Natural killer cell (primary cell): ENCODE results near the gene HYAL2. TPM values are rescaled to one million over a fixed set of nuclear protein-coding genes. Genes with fewer than 3 reads are reported as not detected.

Source experiments
- ATAC-seq, 3 donors: fragments of 150-1000 bp in 2 of 3; fragments of 200-7000 bp in 1 of 3; cut with Tn5 transposase; 1 replicate in 1 of 3; 2 replicates in 2 of 3; pipeline ENCODE4 v1.10.0; 2021; ENCODE audit warnings: mild to moderate bottlenecking in 2 of 3, moderate library complexity in 2 of 3
- DNase-seq, 2 donors: peaks; one replicate each; pipeline versions ENCODE4 v3.0.0 to v3.0.0-alpha.2; 2013 to 2021; ENCODE audit warnings: mixed read lengths in 1 of 2
- H3K27ac ChIP-seq: one replicate; pipeline ENCODE4 v1.5.1; 2013; ENCODE audit warnings: mild to moderate bottlenecking, low read length
- H3K27me3 ChIP-seq: one replicate; pipeline ENCODE4 v1.6.1; 2013; ENCODE audit warnings: low read length; ENCODE audit not compliant: control insufficient read depth, insufficient read depth
- H3K36me3 ChIP-seq: one replicate; pipeline ENCODE4 v1.6.1; 2013; ENCODE audit warnings: low read length; ENCODE audit not compliant: control insufficient read depth, insufficient read depth
- H3K4me1 ChIP-seq: one replicate; pipeline ENCODE4 v1.6.1; 2013; ENCODE audit warnings: low read length; ENCODE audit not compliant: control insufficient read depth, insufficient read depth
- H3K4me3 ChIP-seq: one replicate; pipeline ENCODE4 v1.5.1; 2013; ENCODE audit warnings: low read length
- H3K9me3 ChIP-seq: one replicate; pipeline ENCODE4 v1.6.1; 2013; ENCODE audit warnings: low read length; ENCODE audit not compliant: control insufficient read depth, insufficient read depth
- H3K27ac Mint-ChIP-seq, 2 donors: one replicate each; pipeline ENCODE4 v1.8.0; 2022; ENCODE audit warnings: mild to moderate bottlenecking in 2 of 2, mixed read lengths in 2 of 2, moderate library complexity in 1 of 2
- H3K27me3 Mint-ChIP-seq, 2 donors: one replicate each; pipeline ENCODE4 v1.8.0; 2022; ENCODE audit warnings: low read depth in 2 of 2, mixed read lengths in 2 of 2
- H3K36me3 Mint-ChIP-seq: one replicate; pipeline ENCODE4 v1.8.0; 2022; ENCODE audit warnings: mixed read lengths
- H3K4me1 Mint-ChIP-seq, 2 donors: one replicate each; pipeline ENCODE4 v1.8.0; 2022; ENCODE audit warnings: mixed read lengths in 2 of 2
- H3K4me3 Mint-ChIP-seq: one replicate; pipeline ENCODE4 v1.8.0; 2022; ENCODE audit warnings: mild to moderate bottlenecking, moderate library complexity, mixed read lengths
- H3K9me3 Mint-ChIP-seq, 2 donors: one replicate each; pipeline ENCODE4 v1.8.0; 2022; ENCODE audit warnings: mixed read lengths in 2 of 2
- WGBS: methylation state at CpG from one replicate; pipeline ENCODE4 v1.1.7; 2013; ENCODE audit warnings: missing lambda C conversion rate; ENCODE audit not compliant: insufficient coverage; 5-methylcytosine and 5-hydroxymethylcytosine counted together
- intact Hi-C: fragments of 100-400 bp; cut with micrococcal nuclease; formaldehyde crosslinking; loops from one replicate; pipeline ENCODE4 v1.14.2; 2022
- total RNA-seq, 4 donors: library from RNA; stranded (reverse); fragments of 120-200 nt in 1 of 4; gene quantifications; one replicate each; pipeline versions ENCODE4 v1.2.3 to v1.2.4, GENCODE V29; 2013 to 2022
- TF ChIP-seq, protein P1 (sequence below): fragments of 200-600 bp; IDR thresholded peaks from one replicate; pipeline ENCODE4 v1.8.0; 2022; ENCODE audit warnings: antibody characterized with exemption

HYAL2 gene
- total RNA-seq, 3 donors from 2014 or later (not counting 1 experiment from before 2014, with no cell fraction given): 1.2 to 3.7 (median 3.1) TPM

DNA sequence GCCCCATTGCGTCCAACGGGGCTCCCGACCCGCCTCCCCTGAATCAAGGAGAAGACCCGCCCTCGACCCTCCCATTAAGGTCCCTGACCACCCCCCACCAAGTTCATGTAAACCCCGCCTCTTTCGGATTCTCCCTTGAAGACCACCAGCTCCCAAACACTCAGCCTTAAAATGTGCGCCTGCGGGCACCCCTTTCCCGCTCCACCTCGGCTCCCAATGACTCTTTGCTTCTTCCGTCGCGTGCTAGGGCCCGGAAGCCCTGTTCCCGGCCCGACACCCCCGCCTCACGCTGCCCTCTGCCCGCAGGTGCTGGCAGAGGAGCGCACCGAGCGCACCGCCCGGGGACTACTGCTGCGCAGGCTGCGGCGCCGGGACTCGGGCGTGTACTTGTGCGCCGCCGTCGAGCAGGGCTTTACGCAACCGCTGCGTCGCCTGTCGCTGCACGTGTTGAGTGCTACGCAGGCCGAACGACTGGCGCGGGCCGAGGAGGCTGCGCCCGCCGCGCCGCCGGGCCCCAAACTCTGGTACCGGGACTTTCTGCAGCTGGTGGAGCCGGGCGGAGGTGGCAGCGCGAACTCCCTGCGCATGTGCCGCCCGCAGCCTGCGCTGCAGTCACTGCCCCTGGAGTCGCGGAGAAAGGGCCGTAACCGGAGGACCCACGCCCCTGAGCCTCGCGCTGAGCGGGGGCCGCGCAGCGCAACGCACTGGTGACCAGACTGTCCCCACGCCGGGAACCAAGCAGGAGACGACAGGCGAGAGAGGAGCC, 46.4 kb downstream of the HYAL2 start:
- peaks cover 13 to 32% of the 10 kb centered on the region in 2 donors for H3K27me3 Mint-ChIP-seq
- TF ChIP-seq, protein P1, sequence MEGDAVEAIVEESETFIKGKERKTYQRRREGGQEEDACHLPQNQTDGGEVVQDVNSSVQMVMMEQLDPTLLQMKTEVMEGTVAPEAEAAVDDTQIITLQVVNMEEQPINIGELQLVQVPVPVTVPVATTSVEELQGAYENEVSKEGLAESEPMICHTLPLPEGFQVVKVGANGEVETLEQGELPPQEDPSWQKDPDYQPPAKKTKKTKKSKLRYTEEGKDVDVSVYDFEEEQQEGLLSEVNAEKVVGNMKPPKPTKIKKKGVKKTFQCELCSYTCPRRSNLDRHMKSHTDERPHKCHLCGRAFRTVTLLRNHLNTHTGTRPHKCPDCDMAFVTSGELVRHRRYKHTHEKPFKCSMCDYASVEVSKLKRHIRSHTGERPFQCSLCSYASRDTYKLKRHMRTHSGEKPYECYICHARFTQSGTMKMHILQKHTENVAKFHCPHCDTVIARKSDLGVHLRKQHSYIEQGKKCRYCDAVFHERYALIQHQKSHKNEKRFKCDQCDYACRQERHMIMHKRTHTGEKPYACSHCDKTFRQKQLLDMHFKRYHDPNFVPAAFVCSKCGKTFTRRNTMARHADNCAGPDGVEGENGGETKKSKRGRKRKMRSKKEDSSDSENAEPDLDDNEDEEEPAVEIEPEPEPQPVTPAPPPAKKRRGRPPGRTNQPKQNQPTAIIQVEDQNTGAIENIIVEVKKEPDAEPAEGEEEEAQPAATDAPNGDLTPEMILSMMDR: no peak
- DNase-seq (peak in 1 of 2 donors; percentile 64), ATAC-seq (peak in 1 of 3 donors; percentile 9)
- H3K27ac Mint-ChIP-seq: peak overlapping the region in 1 of 2 donors; percentile 44
- H3K4me1 Mint-ChIP-seq: peaks cover 11 to 32% of the 10 kb centered on the region in 2 donors
- H3K9me3 Mint-ChIP-seq: no peaks in the 10 kb centered on the region
- peak overlapping the region; percentile 6 for H3K4me3 Mint-ChIP-seq
- 16% methylated on average over 79 of the region's 79 CpGs for WGBS
- intact Hi-C loops: no loop called here
- H3K4me1 ChIP-seq: peaks cover 33% of the 10 kb centered on the region
- H3K27ac ChIP-seq: no peak overlapping the region
- peaks cover 38% of the 10 kb centered on the region for H3K27me3 ChIP-seq
- no peaks in the 10 kb centered on the region for H3K36me3 ChIP-seq
- no peaks in the 10 kb centered on the region for H3K36me3 Mint-ChIP-seq
- no peak overlapping the region for H3K4me3 ChIP-seq
- no peaks in the 10 kb centered on the region for H3K9me3 ChIP-seq

DNA sequence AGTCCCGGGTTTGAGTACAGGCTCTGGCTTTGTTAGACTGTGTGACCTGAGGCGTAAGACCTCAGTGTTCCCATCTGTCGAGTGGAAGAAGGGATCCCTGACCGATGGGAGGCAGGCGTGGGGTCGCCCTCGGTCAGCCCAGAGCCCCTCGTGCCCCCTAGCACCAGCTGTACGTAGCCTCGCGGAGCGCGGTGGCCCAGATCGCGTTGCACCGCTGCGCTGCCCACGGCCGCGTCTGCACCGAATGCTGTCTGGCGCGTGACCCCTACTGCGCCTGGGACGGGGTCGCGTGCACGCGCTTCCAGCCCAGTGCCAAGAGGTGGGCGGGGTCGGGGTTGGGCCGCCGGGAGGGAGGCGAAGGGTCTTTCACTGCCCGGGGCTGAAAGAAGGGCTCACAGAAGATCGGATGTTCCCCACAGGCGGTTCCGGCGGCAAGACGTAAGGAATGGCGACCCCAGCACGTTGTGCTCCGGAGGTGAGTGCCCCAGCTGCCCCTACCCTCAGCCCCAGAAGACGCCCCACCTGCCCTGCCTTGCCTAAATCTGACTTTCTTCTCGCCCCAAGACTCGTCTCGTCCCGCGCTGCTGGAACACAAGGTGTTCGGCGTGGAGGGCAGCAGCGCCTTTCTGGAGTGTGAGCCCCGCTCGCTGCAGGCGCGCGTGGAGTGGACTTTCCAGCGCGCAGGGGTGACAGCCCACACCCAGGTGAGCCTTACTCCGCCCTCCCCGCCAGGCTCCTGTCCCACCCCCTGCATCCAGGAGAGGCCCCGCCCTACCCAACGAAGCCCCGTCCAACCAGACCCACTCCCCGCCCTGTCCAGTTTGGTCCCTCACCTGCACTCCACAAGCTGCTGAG, 47.2 kb downstream of the HYAL2 start:
- Histone ChIP-seq H3K9me3 (no peaks in the 10 kb centered on the region), H3K36me3 (no peaks in the 10 kb centered on the region), H3K27me3 (peaks cover 38% of the 10 kb centered on the region), H3K4me1 (peaks cover 33% of the 10 kb centered on the region), H3K27ac (no peak overlapping the region), H3K4me3 (no peak overlapping the region)
- Mint-ChIP-seq H3K9me3 (no peaks in the 10 kb centered on the region), H3K4me1 (peaks cover 11 to 32% of the 10 kb centered on the region in 2 donors), H3K27me3 (peaks cover 13 to 32% of the 10 kb centered on the region in 2 donors), H3K36me3 (no peaks in the 10 kb centered on the region), H3K4me3 (peak overlapping the region; percentile 47), H3K27ac (peak overlapping the region in 1 of 2 donors; percentile 44)
- TF ChIP-seq, protein P1: no peak
- intact Hi-C loops: no loop called here
- WGBS: 5% methylated on average over 65 of the region's 65 CpGs
- DNase-seq (peak in 1 of 2 donors; percentile 32), ATAC-seq (no peak)

GRCh38 chr3:50274371-50275104, 48.0 kb downstream of the HYAL2 start:
- peak; percentile 58 to 63 (median 60) for ATAC-seq
- peak overlapping the region; percentile 38 for H3K4me3 Mint-ChIP-seq

More at GRCh38 chr3:50274371-50275104, 48.0 kb downstream of the HYAL2 start:
- no peaks in the 10 kb centered on the region for H3K9me3 ChIP-seq
- H3K4me3 ChIP-seq: no peak overlapping the region
- Mint-ChIP-seq H3K9me3 (no peaks in the 10 kb centered on the region), H3K36me3 (no peaks in the 10 kb centered on the region), H3K27ac (peak overlapping the region; percentile 54 to 58), H3K4me1 (peaks cover 11 to 32% of the 10 kb centered on the region in 2 donors), H3K27me3 (peaks cover 13 to 32% of the 10 kb centered on the region in 2 donors)
- H3K4me1 ChIP-seq: peaks cover 33% of the 10 kb centered on the region
- no peaks in the 10 kb centered on the region for H3K36me3 ChIP-seq
- WGBS: 14% methylated on average over 24 of the region's 26 CpGs
- H3K27me3 ChIP-seq: peaks cover 38% of the 10 kb centered on the region
- H3K27ac ChIP-seq: no peak overlapping the region
- TF ChIP-seq, protein P1: peak; percentile 85
- intact Hi-C loops: loop anchor here (1.0 to 5.0 kb wide), 3 partner anchors 47 to 153 kb away; no protein-coding TSS in a partner anchor
- peak; percentile 68 to 87 for DNase-seq
